ENCODE results near the gene ACSL3. TPM values are rescaled to one million over a fixed set of nuclear protein-coding genes. Genes with fewer than 3 reads are reported as not detected.
A peak's percentile ranks its signal among the peaks of the same experiment; 100 is the strongest.

Gene ACSL3
- total RNA-seq, 4 donors from 2014 or later, result 42.4 to 72.2 (median 62.2) TPM

DNA sequence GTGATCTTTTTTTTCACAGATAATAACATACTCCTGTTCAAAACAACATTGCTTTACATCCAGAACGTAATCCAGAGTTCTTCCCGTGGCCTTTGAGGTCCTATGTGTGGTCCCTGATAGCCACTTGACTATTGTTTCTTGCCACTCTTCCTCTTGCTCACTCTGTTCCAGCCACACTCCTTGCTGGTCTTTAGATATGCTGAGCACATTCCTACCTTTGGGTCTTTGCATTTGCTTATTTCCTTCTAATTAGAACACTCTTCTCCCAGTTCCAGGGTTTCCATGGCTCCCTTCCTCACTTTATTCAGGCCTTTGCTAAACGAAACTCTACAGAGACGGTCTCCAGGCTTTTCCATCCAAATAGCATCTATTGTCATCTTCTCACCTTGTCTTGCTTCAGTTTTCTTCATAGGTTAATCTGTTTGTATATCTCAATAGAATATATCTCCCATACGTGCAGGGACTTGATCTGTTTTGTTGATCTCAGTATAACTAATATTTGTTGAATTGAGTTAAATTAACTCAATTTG, 59.9 kb downstream of the ACSL3 start:
- ATAC-seq (ENCODE audit: low FRiP score) (no peak), DNase-seq (ENCODE audit: low spot score) (no peak)
- TF ChIP-seq, protein P1, sequence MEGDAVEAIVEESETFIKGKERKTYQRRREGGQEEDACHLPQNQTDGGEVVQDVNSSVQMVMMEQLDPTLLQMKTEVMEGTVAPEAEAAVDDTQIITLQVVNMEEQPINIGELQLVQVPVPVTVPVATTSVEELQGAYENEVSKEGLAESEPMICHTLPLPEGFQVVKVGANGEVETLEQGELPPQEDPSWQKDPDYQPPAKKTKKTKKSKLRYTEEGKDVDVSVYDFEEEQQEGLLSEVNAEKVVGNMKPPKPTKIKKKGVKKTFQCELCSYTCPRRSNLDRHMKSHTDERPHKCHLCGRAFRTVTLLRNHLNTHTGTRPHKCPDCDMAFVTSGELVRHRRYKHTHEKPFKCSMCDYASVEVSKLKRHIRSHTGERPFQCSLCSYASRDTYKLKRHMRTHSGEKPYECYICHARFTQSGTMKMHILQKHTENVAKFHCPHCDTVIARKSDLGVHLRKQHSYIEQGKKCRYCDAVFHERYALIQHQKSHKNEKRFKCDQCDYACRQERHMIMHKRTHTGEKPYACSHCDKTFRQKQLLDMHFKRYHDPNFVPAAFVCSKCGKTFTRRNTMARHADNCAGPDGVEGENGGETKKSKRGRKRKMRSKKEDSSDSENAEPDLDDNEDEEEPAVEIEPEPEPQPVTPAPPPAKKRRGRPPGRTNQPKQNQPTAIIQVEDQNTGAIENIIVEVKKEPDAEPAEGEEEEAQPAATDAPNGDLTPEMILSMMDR (IDR thresholded peaks at IDR 0.05), result no peak

DNA sequence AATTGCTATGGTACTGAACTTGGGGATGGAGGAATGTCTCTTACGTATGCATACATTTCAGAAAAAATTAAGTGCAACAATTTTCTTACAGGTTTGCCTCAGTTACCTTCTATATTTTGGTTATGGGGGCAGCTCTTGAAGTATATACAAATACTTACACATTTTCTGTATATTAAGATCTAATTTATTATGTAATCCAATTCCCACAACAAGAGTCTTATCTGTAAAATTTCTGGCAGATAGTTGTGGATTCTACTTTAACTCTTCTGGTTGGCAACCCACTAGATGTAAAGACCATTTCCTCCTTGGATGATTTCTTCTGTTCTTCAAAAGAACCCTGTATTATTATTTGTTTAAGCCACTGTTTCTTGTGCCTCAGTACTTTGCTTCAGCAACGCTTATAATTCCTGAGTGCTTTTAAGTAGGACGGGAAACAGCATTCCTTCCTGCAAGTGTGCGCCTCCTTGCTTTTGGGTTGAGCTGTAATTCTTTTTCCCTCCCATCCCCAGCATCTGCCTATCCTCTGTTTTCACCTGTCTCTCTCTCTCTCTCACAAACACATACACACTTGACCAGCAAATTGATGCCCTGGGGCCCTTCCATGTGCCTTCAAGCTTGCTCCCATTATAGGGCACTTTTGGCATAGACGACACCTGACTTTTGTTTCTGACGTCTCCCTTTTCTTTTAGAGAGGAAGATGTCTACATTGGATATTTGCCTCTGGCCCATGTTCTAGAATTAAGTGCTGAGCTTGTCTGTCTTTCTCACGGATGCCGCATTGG, 61.4 kb downstream of the ACSL3 start:
- TF ChIP-seq, protein P1 (IDR thresholded peaks at IDR 0.05), result no peak
- no peak for ATAC-seq (ENCODE audit: low FRiP score)

GRCh38 chr2:222926915-222927314, 66.1 kb downstream of the ACSL3 start:
- DNase-seq (ENCODE audit: low spot score), result no peak
- no peak for ATAC-seq (ENCODE audit: low FRiP score)
- TF ChIP-seq, protein P1 (IDR thresholded peaks at IDR 0.05), result no peak

More for the DNA sequence above, 61.4 kb downstream of the ACSL3 start:
- no peak for DNase-seq (ENCODE audit: low spot score)

GRCh38 chr2:222927600-222927999, 66.8 kb downstream of the ACSL3 start:
- DNase-seq (ENCODE audit: low spot score) (no peak), ATAC-seq (ENCODE audit: low FRiP score) (no peak)
- TF ChIP-seq, protein P1 (IDR thresholded peaks at IDR 0.05), result no peak

DNA sequence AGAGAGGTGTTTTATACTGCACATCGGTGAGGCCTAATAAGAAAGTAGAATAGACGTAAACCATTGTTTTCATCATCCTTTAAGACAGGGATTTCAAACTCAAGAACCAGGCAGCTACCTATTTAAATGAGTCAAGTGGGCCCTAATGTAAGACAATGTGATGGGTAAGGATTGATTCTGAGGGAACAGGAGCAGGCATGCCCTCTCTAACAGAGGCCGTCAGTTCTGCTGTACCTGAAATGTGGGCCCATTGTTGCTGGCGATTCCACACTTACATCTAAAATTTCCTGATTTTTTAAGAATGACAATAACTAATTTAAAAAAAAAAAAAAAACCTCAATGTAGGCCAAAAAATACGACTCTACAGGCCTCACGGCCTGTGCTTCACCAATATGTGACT, 67.5 kb downstream of the ACSL3 start:
- ATAC-seq (ENCODE audit: low FRiP score) (no peak), DNase-seq (ENCODE audit: low spot score) (no peak)
- TF ChIP-seq, protein P1 (IDR thresholded peaks at IDR 0.05), result no peak

DNA sequence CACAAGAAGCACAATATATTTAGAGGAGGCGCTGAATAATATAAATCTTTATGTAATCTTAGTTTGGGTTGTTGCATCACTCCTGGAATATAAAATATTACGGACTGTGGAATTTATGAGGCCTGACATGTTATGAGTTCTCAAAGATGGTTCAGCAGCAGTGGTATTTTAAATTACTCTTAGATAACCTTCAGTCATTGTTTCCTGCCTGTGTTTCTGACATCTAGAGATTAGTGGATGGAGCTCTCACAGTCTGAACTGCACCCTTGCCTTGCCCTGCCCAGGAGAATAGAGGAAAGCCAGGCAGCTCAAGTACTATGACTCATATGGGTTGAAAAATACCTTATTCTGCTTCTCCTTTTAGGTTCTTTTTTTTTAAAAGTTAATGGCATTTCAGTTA, 70.0 kb downstream of the ACSL3 start:
- no peak for DNase-seq (ENCODE audit: low spot score)
- ATAC-seq (ENCODE audit: low FRiP score), result peak; percentile 72
- TF ChIP-seq, protein P1 (IDR thresholded peaks at IDR 0.05), result no peak

GRCh38 chr2:222931659-222932058, 70.8 kb downstream of the ACSL3 start:
- ATAC-seq (ENCODE audit: low FRiP score) (no peak), DNase-seq (ENCODE audit: low spot score) (no peak)
- TF ChIP-seq, protein P1 (IDR thresholded peaks at IDR 0.05), result no peak
